Adipocyte (in vitro differentiated cells): ENCODE results near the gene SV2C.

Source experiments
- DNase-seq: peaks from one replicate; pipeline ENCODE4 v3.0.0-alpha.2; 2015; ENCODE audit warnings: low read depth
- H3K27me3 ChIP-seq: replicated peaks from 2 replicates; pipeline ENCODE4 v1.7.0; 2013; ENCODE audit warnings: mild to moderate bottlenecking, low read length, moderate library complexity; ENCODE audit not compliant: control insufficient read depth, insufficient read depth
- H3K36me3 ChIP-seq: 2 replicates; pipeline ENCODE4 v1.7.0; 2013; ENCODE audit warnings: low read length, mild to moderate bottlenecking, moderate library complexity; ENCODE audit not compliant: control insufficient read depth, insufficient read depth, severe bottlenecking
- H3K4me1 ChIP-seq: 2 replicates; pipeline ENCODE4 v1.7.0; 2013; ENCODE audit warnings: mild to moderate bottlenecking, low read length, moderate library complexity; ENCODE audit not compliant: control insufficient read depth, insufficient read depth
- H3K4me3 ChIP-seq: 2 replicates; pipeline ENCODE4 v1.7.0; 2013; ENCODE audit warnings: mild to moderate bottlenecking, low read length, moderate library complexity
- H3K9ac ChIP-seq: 2 replicates; pipeline ENCODE4 v1.7.0; 2013; ENCODE audit warnings: mild to moderate bottlenecking, low read length, moderate library complexity
- H3K9me3 ChIP-seq: 2 replicates; pipeline ENCODE4 v1.7.0; 2013; ENCODE audit warnings: mild to moderate bottlenecking, low read length, moderate library complexity; ENCODE audit not compliant: control insufficient read depth

The SV2C gene

DNA sequence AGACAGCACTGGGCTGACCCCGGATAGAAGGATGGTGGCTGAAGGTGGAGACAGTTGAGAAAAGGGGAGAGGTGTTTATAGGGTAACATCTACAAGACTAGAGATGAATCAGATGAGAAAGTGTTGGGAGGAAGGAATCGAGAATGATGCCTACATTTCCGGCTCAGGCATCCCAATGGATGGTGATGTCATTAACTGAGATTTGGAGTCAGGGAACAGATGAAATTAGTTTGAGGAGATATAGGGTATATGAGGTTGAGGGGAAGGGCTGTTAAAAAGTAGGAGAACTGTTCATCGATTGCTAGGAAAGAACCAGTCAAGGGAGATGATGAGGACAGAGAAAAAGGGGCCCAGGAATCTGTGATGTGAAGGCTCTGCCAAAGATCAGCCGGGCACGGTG lies 295.2 kb downstream of the SV2C start:
- no peaks in the 10 kb centered on the region for H3K9me3 ChIP-seq
- no peak for DNase-seq
- H3K4me3 ChIP-seq = no peak overlapping the region
- no peaks in the 10 kb centered on the region for H3K4me1 ChIP-seq
- no peak overlapping the region for H3K9ac ChIP-seq
- H3K36me3 ChIP-seq = no peaks in the 10 kb centered on the region
- H3K27me3 ChIP-seq = peaks cover 14% of the 10 kb centered on the region

DNA sequence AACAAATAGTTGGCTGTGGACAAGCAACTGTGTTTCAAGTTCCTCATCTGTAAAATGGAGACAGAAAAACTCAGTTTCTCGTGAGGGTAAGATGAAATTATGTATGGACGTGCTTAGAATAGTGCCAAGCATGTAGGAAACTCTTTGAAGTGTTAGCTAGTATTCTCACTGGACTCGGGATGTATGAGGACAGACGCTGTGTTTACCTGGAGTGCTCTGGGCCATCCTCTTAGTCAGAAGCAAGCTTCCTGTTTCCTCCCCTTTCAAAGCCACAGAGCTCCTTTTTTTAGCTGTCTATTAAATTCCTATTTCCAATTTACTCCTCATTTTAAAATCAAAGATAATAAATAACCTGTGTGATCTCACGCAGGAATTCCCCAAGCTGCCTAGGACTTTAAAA lies 296.1 kb downstream of the SV2C start:
- no peak overlapping the region for H3K4me3 ChIP-seq
- H3K27me3 ChIP-seq = peaks cover 14% of the 10 kb centered on the region
- H3K4me1 ChIP-seq = no peaks in the 10 kb centered on the region
- DNase-seq = no peak
- H3K9ac ChIP-seq = no peak overlapping the region
- no peaks in the 10 kb centered on the region for H3K36me3 ChIP-seq
- H3K9me3 ChIP-seq = no peaks in the 10 kb centered on the region

DNA sequence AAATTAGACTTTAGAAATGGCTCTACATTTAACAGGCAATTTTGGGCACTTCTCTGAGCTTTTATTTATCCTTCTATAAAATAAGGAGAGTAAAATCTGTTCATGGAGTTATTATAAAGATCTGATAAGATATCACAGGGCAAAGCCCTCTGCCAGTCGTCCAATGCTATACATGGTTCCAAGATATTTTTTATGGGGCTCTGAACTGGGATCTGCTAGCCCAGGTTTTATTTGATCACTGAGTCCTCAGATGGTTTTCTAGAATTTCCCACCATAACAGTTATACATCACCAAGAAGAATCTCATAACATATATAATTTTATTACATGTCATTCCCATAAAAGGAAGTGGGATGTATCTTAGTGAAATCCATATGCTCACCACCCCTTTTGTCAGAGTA lies 296.7 kb downstream of the SV2C start:
- peaks cover 14% of the 10 kb centered on the region for H3K27me3 ChIP-seq
- H3K9me3 ChIP-seq = no peaks in the 10 kb centered on the region
- DNase-seq = no peak
- no peak overlapping the region for H3K4me3 ChIP-seq
- no peaks in the 10 kb centered on the region for H3K36me3 ChIP-seq
- no peak overlapping the region for H3K9ac ChIP-seq
- H3K4me1 ChIP-seq = no peaks in the 10 kb centered on the region

DNA sequence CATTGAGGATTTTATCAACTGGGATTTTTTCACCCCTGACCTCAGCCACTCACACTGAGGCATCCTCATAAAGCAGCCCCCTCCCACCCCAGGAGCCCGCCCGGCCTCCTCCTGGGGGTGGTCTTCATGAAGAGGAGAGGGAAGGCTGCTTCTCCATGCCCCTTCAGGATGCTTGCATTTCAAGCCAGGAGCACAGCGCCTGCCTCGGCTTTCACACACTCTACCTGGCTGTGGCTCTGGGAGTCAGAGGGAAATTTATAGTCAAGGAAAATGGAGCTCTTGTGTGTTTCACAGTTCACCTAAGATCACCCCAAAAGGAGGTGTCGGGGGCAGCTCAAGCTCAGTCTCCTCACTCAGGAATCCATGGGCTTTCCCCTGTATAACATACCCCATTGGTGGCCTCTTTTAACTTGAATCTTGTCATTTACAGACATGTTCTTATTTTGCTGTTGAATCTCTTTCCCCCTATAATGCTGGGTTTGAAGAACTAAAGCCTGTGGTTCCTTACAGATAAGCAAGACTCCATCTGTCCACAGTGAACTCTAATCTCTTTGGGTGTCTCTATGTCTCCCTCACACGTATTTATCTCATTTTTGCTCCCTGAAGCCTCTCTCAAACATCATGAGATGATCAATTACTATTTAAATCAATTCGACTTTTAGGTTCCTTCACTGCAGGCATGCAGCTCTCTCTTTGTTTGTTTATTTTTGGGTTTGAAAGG lies 297.3 kb downstream of the SV2C start:
- Histone ChIP-seq H3K36me3 (no peaks in the 10 kb centered on the region), H3K4me1 (no peaks in the 10 kb centered on the region), H3K9me3 (no peaks in the 10 kb centered on the region), H3K27me3 (peaks cover 13% of the 10 kb centered on the region), H3K4me3 (no peak overlapping the region), H3K9ac (no peak overlapping the region)
- no peak for DNase-seq

DNA sequence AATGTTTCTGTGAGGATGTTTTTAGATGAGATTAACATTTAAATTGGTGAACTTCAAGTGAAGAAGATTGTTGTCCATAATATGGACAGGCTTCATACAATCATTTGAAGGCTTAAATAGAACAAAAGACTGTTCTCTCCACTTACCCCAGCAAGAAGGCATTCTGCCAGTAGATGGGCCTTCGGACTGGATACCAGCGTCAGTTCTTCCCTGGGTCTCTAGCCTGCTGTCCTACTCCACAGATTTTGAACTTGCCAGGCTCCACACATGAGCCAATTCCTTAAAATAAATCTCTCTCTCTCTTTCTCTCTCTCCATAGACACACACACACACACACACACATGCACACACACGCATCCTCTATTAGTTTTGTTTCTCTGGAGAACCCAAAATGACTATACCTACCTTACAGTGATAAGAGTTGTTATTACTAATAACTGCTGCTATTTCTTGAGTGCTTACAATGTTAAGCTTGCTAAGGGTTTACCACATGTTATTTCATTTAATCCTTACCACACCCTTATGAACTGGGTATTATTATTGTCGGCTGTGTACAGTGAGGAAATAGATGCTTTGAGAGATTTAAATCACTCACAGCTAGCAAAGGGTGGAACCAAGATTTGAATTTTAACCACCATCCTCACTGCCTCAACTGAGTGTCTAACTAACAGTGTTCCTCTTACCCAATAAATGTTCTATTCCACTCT lies 300.1 kb downstream of the SV2C start:
- Histone ChIP-seq H3K9me3 (no peaks in the 10 kb centered on the region), H3K4me3 (no peak overlapping the region), H3K4me1 (no peaks in the 10 kb centered on the region), H3K9ac (no peak overlapping the region), H3K27me3 (peaks cover 8% of the 10 kb centered on the region), H3K36me3 (no peaks in the 10 kb centered on the region)
- DNase-seq = no peak

DNA sequence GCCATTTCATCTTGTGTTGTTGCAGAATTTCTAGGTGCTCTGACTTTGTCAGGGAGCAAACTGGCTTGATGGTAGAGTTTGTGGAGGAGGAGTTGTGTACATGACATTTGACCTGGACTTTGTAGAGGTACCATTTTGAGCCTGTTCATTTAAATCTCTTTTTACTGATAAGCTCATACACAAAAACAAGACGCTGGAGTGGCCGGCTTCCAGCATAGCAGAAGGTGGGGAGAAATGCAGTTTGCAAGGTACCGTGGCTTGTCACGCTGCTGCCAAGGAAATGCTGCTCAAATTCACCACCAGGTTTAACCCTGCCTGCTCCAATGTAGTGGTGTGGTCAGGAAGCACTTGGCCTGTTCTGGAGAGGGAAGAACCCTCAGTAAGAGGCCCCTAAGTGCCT lies 301.0 kb downstream of the SV2C start:
- Histone ChIP-seq H3K27me3 (peaks cover 8% of the 10 kb centered on the region), H3K9ac (no peak overlapping the region), H3K9me3 (no peaks in the 10 kb centered on the region), H3K4me1 (no peaks in the 10 kb centered on the region), H3K36me3 (no peaks in the 10 kb centered on the region), H3K4me3 (no peak overlapping the region)
- DNase-seq = no peak

DNA sequence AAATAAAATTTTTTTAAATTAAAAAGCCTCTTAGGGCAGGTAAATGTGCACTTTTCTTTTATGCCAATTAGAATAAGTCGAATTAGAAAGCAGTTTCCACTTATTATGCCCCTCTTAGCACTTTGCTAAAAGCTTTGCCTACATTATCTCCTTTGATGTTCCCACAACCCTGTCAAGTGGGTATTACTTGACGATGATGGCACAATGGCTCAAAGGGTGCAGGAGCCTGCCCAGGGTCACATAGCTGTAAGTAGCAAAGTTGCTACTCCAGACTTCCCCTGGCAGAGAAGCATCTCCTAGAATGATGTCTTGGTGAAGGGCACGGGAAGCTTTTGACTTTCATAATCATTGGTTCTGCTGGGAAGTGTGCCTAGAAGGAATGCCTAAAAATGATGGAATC lies 301.5 kb downstream of the SV2C start:
- H3K9ac ChIP-seq = no peak overlapping the region
- no peaks in the 10 kb centered on the region for H3K9me3 ChIP-seq
- H3K27me3 ChIP-seq = peaks cover 6% of the 10 kb centered on the region
- H3K4me3 ChIP-seq = no peak overlapping the region
- no peaks in the 10 kb centered on the region for H3K36me3 ChIP-seq
- DNase-seq = no peak
- H3K4me1 ChIP-seq = no peaks in the 10 kb centered on the region

DNA sequence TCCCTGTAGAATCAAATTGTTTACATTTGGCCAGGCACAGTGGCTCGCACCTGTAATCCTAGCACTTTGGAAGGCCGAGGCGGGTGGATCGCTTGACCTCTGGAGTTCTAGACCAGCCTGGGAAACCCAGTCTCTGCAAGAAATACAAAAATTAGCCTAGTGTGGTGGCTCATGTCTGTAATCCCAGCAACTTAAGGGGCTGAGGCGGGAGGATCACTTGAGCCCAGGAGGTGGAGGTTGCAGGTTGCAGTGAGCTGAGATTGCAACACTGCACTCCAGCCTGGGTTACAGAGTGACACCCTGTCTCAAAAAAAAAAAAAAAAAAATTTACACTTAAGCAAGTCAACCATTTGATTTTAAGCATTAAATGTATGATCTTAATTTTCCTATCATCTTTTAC lies 302.4 kb downstream of the SV2C start:
- H3K9me3 ChIP-seq = no peaks in the 10 kb centered on the region
- H3K36me3 ChIP-seq = no peaks in the 10 kb centered on the region
- H3K27me3 ChIP-seq = peaks cover 8% of the 10 kb centered on the region
- no peak overlapping the region for H3K4me3 ChIP-seq
- no peaks in the 10 kb centered on the region for H3K4me1 ChIP-seq
- no peak overlapping the region for H3K9ac ChIP-seq
- no peak for DNase-seq

DNA sequence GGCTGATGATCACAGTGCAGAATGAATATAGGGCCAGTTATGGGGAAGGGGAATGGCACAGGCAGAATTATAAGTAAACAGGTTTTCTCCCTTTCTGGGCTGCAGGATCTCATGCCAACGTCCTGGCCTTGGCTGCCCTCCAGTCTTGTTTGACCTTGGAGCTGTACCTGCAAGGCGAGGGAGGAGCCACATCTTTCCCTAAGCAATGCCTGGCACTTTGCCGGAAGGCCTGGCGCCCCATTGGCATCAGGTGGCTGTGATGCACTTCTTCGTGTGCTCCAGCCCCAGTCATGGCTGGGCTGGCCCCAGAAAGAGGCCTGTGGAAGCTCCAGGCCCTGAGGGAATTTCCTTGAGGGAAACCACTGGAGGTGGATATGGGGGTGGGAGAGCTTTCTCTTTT lies 303.2 kb downstream of the SV2C start:
- Histone ChIP-seq H3K4me1 (no peaks in the 10 kb centered on the region), H3K4me3 (no peak overlapping the region), H3K9ac (no peak overlapping the region), H3K36me3 (no peaks in the 10 kb centered on the region), H3K9me3 (no peaks in the 10 kb centered on the region), H3K27me3 (peaks cover 3% of the 10 kb centered on the region)
- DNase-seq = no peak

DNA sequence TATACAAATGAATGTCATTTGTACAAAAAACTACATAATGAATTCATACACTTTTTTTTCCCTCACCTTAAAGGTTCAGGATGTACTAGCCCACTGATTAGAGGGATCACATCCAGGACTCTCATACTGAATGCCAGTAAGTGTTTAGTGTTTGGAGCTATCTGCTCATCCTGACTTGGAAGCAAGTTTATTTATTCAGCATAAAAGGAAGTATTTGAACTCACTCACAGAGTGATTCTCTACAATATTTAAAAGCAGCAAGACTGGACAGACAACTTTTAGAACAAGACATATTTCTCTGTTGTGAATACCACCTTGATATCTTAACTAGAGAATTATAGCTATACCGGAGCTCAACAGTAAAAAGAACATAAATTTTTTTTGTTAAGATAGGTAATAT lies 305.1 kb downstream of the SV2C start:
- no peak overlapping the region for H3K9ac ChIP-seq

DNA sequence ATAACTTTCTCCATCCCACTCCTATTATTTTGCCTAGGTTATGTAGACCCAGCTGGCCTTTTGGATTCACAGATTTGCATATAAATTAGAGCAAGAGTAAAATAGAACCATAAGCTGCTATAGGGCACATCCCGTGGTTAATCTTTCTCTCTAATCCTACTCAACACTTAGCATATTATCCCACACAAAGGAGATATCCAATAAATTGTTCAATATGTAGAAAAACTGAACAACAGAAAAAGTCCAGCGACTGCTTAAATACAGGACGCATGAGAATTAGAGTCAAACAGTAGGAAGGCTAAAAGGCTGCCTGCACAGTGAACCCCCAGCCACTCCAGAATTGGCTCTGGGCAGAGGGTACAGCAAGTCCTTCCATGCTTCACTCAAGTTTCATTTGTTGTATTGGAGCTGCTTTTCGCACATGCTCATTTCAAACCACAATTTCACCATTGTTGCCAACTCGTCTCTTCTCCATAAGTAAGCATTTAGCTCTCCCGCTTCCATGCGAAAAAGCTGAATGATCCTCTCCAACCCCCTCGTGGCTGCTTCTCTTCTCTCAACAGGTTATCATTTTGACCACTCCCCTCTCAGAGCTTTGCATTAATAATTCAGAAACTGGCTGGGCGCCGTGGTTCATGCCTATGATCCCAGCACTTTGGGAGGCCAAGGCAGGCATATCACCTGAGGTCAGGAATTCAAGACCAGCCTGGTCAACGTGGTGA lies 305.8 kb downstream of the SV2C start:
- Histone ChIP-seq H3K9me3 (no peaks in the 10 kb centered on the region), H3K9ac (no peak overlapping the region), H3K27me3 (peaks cover 3% of the 10 kb centered on the region), H3K4me1 (no peaks in the 10 kb centered on the region), H3K36me3 (no peaks in the 10 kb centered on the region), H3K4me3 (no peak overlapping the region)
- DNase-seq = no peak

More for the DNA sequence above, 305.1 kb downstream of the SV2C start:
- no peaks in the 10 kb centered on the region for H3K36me3 ChIP-seq
- H3K4me3 ChIP-seq = no peak overlapping the region
- H3K4me1 ChIP-seq = no peaks in the 10 kb centered on the region
- H3K9me3 ChIP-seq = no peaks in the 10 kb centered on the region
- no peak for DNase-seq
- H3K27me3 ChIP-seq = peaks cover 3% of the 10 kb centered on the region
